ENCODE data around the gene FAM170A.

GRCh38 chr5:119678351-119679028 is 49.1 kb downstream of the FAM170A start:
- TF ChIP-seq POLR2AphosphoS5 (IDR thresholded peaks at IDR 0.05; ENCODE audit: low read depth, low read length) (no peak), POLR2A (IDR thresholded peaks at IDR 0.05; ENCODE audit: low read depth, low read length) (no peak), TAF1 (IDR thresholded peaks at IDR 0.05; ENCODE audit: low read depth, low read length) (no peak), PAX5 (IDR thresholded peaks at IDR 0.05; ENCODE audit: insufficient read depth, low read length, severe bottlenecking) (no peak), SPI1 (IDR thresholded peaks at IDR 0.05; ENCODE audit: low read depth, low read length) (no peak)

Data from GM12891 (cell line).